ENCODE measurements around the gene CLDN10.

Gene CLDN10

GRCh38 chr13:95601906-95602305 lies 49.4 kb downstream of the CLDN10 start:
- Histone ChIP-seq H3K4me1 (ENCODE audit: control insufficient read depth in 1 of 2, insufficient read depth in 2 of 2, low read length in 2 of 2) (no peaks in the 10 kb centered on the region), H3K27me3 (ENCODE audit: low read depth, low read length) (no peaks in the 10 kb centered on the region), H3K27ac (ENCODE audit: low read length) (no peak overlapping the region), H3K36me3 (ENCODE audit: control insufficient read depth in 1 of 2, insufficient read depth in 2 of 2, low read length in 2 of 2) (peaks cover 0 to 9% of the 10 kb centered on the region in 2 donors), H3K4me3 (ENCODE audit: low read depth in 1 of 2, low read length in 2 of 2) (no peak overlapping the region), H3K9me3 (ENCODE audit: control insufficient read depth in 1 of 2, low read length in 2 of 2) (no peaks in the 10 kb centered on the region)

DNA sequence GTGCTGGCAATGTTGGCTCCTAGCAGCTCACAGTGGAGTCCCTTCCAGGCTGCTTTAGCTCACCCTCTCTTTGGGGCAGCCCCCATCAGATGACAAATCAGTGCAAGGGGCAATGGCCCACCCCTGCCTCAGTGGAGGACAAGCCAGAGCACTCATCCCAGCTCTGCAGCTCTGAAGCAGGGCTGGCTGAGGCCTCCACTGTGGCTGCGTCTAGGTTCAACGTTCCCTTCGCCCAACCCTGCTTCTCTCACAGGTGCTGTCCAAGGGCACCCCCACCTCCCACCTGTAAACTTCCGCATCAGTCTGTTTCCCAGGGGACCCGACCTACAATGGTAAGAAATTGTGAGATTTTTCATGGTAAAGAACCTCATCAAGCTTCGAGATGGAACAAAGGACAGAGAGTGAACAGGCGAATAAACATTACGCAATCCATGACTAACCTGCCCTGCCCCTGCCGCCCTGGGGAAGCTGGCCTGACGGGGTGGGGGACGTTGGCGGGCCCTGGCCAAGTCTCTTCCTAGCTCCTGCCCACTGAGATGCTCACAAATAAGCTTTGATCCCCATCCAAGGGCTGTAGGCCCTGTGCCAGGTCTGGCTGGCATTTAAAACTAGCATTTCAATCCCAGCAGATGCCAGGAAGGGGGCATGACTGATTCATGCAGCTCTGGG lies 51.5 kb downstream of the CLDN10 start:
- no peak overlapping the region for H3K27ac ChIP-seq (ENCODE audit: low read length)
- H3K4me3 ChIP-seq (ENCODE audit: low read depth in 1 of 2, low read length in 2 of 2), result no peak overlapping the region
- H3K36me3 ChIP-seq (ENCODE audit: control insufficient read depth in 1 of 2, insufficient read depth in 2 of 2, low read length in 2 of 2), result peaks cover 0 to 6% of the 10 kb centered on the region in 2 donors
- H3K9me3 ChIP-seq (ENCODE audit: control insufficient read depth in 1 of 2, low read length in 2 of 2), result no peaks in the 10 kb centered on the region
- H3K4me1 ChIP-seq (ENCODE audit: control insufficient read depth in 1 of 2, insufficient read depth in 2 of 2, low read length in 2 of 2), result no peaks in the 10 kb centered on the region
- H3K27me3 ChIP-seq (ENCODE audit: low read depth, low read length), result no peaks in the 10 kb centered on the region

- peaks cover 0 to 6% of the 10 kb centered on the region in 2 donors for H3K36me3 ChIP-seq (ENCODE audit: control insufficient read depth in 1 of 2, insufficient read depth in 2 of 2, low read length in 2 of 2)
- no peaks in the 10 kb centered on the region for H3K27me3 ChIP-seq (ENCODE audit: low read depth, low read length)
- H3K27ac ChIP-seq (ENCODE audit: low read length), result no peak overlapping the region
These were observed 52.0 kb downstream of the CLDN10 start for GRCh38 chr13:95604556-95604915.

DNA sequence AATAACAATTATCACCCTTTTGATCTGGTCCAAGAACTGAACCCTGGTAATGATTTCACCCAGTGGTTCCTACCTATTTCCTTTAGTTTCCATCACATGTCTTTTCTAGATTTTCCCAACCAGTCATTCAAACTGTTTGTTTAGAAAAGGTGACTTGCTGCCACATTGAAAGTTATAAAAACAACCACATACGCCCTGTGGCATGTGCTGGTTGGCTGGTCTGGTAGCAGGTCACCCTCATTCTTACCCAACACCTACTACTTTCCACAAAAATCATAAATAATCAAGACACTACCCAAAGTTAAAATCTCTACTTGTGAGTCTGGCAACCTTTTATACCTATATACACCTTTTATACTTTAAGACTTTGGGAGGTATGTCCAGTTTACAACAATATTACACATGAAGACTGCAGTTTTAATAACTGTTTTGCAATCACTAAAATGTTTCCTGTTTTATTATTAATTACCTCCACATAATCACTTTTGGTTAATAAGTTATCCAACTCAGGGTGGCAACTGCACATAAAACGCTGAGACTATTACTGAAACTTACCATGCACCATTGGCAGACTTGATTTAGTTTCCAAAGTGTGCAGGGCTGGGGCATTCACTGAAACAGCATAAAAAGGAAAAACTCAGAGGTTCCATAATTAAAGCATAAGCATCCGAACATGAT lies 53.1 kb downstream of the CLDN10 start:
- H3K9me3 ChIP-seq (ENCODE audit: control insufficient read depth in 1 of 2, low read length in 2 of 2), result no peaks in the 10 kb centered on the region
- no peaks in the 10 kb centered on the region for H3K27me3 ChIP-seq (ENCODE audit: low read depth, low read length)
- no peak overlapping the region for H3K27ac ChIP-seq (ENCODE audit: low read length)
- H3K4me1 ChIP-seq (ENCODE audit: control insufficient read depth in 1 of 2, insufficient read depth in 2 of 2, low read length in 2 of 2), result no peaks in the 10 kb centered on the region
- peaks cover 0 to under 1% of the 10 kb centered on the region in 2 donors for H3K36me3 ChIP-seq (ENCODE audit: control insufficient read depth in 1 of 2, insufficient read depth in 2 of 2, low read length in 2 of 2)
- H3K4me3 ChIP-seq (ENCODE audit: low read depth in 1 of 2, low read length in 2 of 2), result no peak overlapping the region

More at GRCh38 chr13:95604556-95604915, 52.0 kb downstream of the CLDN10 start:
- no peaks in the 10 kb centered on the region for H3K9me3 ChIP-seq (ENCODE audit: control insufficient read depth in 1 of 2, low read length in 2 of 2)
- H3K4me3 ChIP-seq (ENCODE audit: low read depth in 1 of 2, low read length in 2 of 2), result no peak overlapping the region
- H3K4me1 ChIP-seq (ENCODE audit: control insufficient read depth in 1 of 2, insufficient read depth in 2 of 2, low read length in 2 of 2), result no peaks in the 10 kb centered on the region

DNA sequence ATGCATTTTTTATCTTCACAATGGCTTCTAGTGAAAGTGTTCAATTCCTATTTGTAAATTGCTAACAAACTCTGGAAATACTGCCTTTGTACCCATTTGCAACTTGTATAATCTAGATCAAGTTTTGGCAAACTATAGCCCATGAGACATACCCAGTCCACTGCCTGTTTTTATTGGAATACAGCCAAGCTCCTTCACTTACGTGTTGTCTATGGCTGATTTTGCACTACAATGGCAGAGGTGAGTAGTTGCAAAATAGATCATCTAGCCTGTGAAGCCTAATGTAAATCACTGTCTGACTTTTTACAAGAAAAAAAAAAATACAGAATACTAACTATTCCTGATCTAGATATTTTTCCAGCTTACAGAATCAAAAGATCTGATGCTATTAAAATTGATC lies 54.8 kb downstream of the CLDN10 start:
- no peak overlapping the region for H3K4me3 ChIP-seq (ENCODE audit: low read depth in 1 of 2, low read length in 2 of 2)

DNA sequence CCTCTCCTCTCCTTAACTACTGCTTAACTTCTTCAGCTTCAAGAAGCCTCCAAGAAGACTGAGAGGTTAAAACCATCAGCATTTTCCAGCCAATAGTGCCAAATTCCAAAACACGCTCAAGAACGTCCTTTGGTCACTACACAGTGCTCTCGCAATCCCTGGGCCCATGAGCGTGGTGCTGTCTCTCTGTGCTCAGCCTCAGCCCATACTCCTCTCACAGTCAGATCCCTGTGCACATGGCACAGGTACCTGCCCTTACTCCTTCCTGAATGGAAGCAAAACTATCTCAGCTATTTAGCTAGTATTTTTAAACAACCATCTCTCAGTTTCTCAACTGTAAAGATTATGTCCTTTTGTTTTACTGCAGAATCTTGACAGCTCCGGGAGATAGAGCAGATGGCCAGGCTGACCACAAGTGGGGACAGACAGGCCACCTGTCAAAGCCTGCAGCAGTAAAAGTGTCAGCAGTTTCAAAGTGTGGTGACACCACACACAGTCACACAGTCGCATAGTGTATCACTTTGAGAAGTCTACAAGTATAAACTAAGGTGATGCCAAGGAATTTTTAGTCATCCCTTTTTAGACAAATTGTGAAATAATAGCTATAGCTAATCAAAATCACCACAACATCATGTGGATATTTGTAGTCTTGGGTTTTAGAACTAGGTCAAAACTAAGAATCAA lies 56.3 kb downstream of the CLDN10 start:
- H3K4me1 ChIP-seq (ENCODE audit: control insufficient read depth in 1 of 2, insufficient read depth in 2 of 2, low read length in 2 of 2), result no peaks in the 10 kb centered on the region
- H3K27me3 ChIP-seq (ENCODE audit: low read depth, low read length), result no peaks in the 10 kb centered on the region
- H3K36me3 ChIP-seq (ENCODE audit: control insufficient read depth in 1 of 2, insufficient read depth in 2 of 2, low read length in 2 of 2), result peaks cover 0 to 19% of the 10 kb centered on the region in 2 donors
- H3K9me3 ChIP-seq (ENCODE audit: control insufficient read depth in 1 of 2, low read length in 2 of 2), result no peaks in the 10 kb centered on the region
- no peak overlapping the region for H3K4me3 ChIP-seq (ENCODE audit: low read depth in 1 of 2, low read length in 2 of 2)
- H3K27ac ChIP-seq (ENCODE audit: low read length), result no peak overlapping the region

More for the DNA sequence above, 54.8 kb downstream of the CLDN10 start:
- Histone ChIP-seq H3K9me3 (ENCODE audit: control insufficient read depth in 1 of 2, low read length in 2 of 2) (no peaks in the 10 kb centered on the region), H3K27ac (ENCODE audit: low read length) (no peak overlapping the region), H3K27me3 (ENCODE audit: low read depth, low read length) (no peaks in the 10 kb centered on the region), H3K36me3 (ENCODE audit: control insufficient read depth in 1 of 2, insufficient read depth in 2 of 2, low read length in 2 of 2) (peaks cover 0 to 18% of the 10 kb centered on the region in 2 donors), H3K4me1 (ENCODE audit: control insufficient read depth in 1 of 2, insufficient read depth in 2 of 2, low read length in 2 of 2) (no peaks in the 10 kb centered on the region)

DNA sequence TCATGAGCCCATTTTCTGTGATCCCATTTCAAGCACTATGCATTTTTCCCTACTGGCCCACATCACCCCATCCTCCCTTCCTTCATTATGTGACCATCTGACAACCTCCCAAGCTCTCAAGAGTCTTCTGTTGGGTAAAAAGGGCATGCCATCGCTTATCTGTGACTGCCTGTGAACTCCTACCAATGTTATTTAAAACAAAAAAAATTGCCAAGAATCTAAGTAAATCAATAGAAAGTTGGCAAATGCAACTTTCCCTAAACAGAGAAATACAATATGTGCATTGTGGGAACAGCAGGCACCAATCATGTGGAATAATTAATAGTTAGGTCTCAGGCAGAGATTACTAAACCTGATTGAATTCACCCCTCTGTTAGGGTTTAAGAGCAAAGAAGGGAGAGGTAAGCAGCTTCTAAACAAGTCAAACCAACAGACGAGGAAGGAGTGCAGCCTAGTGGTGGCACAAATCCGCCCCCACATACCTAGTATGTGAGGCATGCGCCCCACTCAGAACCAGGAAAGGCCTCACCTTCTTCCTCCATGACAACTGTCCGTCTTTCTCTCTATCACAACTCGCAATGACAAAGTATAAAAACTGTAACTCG lies 62.2 kb downstream of the CLDN10 start:
- Histone ChIP-seq H3K4me1 (ENCODE audit: control insufficient read depth in 1 of 2, insufficient read depth in 2 of 2, low read length in 2 of 2) (no peaks in the 10 kb centered on the region), H3K36me3 (ENCODE audit: control insufficient read depth in 1 of 2, insufficient read depth in 2 of 2, low read length in 2 of 2) (peaks cover 0 to 41% of the 10 kb centered on the region in 2 donors), H3K27me3 (ENCODE audit: low read depth, low read length) (no peaks in the 10 kb centered on the region), H3K27ac (ENCODE audit: low read length) (no peak overlapping the region), H3K9me3 (ENCODE audit: control insufficient read depth in 1 of 2, low read length in 2 of 2) (no peaks in the 10 kb centered on the region), H3K4me3 (ENCODE audit: low read depth in 1 of 2, low read length in 2 of 2) (no peak overlapping the region)

DNA sequence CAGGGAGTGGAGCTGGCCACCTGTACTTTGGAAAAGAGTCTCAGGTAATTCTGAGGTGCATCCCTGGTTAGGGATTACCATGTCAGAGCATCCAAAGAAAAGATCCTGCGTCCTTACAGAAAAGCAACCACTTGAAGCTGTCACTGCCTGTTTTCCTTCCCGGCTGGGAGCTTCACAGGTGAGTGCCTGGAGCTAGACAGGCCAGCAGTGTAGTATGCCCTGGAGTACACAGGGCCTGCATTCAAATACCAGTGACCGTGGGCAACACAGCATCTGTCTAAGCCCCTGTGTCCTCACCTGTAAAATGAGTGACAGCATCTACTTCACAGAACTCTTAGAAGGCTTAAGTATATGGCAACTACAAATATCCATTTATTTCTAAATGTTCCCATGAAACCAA lies 63.0 kb downstream of the CLDN10 start:
- peaks cover 0 to 41% of the 10 kb centered on the region in 2 donors for H3K36me3 ChIP-seq (ENCODE audit: control insufficient read depth in 1 of 2, insufficient read depth in 2 of 2, low read length in 2 of 2)
- no peaks in the 10 kb centered on the region for H3K4me1 ChIP-seq (ENCODE audit: control insufficient read depth in 1 of 2, insufficient read depth in 2 of 2, low read length in 2 of 2)
- H3K27ac ChIP-seq (ENCODE audit: low read length), result no peak overlapping the region
- H3K27me3 ChIP-seq (ENCODE audit: low read depth, low read length), result no peaks in the 10 kb centered on the region
- H3K4me3 ChIP-seq (ENCODE audit: low read depth in 1 of 2, low read length in 2 of 2), result no peak overlapping the region
- H3K9me3 ChIP-seq (ENCODE audit: control insufficient read depth in 1 of 2, low read length in 2 of 2), result no peaks in the 10 kb centered on the region

DNA sequence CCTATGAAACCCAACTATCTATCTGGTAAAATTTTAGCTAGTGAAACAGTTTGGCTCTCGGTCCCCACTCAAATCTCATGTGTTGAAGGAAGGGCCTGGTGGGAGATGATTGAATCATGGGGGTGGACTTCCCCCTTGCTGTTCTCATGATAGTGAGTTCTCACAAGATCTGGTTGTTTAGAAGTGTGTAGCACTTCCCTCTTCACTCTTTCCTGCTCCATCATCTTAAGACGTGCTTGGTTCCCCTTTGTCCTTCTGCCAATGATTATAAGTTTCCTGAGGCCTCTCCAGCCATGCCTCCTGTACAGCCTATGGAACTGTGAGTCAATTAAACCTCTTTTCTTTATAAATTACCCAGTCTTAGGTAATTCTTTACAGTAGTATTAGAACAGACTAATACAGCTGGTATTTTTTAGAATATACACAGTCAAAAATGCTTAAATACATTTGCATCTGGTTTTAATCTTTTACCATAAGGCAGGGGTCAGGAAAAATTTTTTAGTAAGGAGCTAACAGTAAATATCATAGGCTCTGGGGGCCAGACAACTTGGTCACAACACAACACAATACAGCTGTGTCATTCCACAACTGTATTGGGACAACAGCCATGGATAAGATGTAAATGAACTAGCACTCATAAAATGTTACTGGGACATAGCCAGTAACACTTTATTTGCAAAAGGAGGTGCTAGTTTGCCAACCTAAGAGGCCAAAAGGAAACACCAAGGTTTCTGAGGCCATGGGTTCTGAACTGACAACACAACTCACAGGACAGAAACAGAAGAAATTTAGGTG lies 67.7 kb downstream of the CLDN10 start:
- H3K9me3 ChIP-seq (ENCODE audit: control insufficient read depth in 1 of 2, low read length in 2 of 2), result no peaks in the 10 kb centered on the region
- H3K4me3 ChIP-seq (ENCODE audit: low read depth in 1 of 2, low read length in 2 of 2), result no peak overlapping the region
- H3K27me3 ChIP-seq (ENCODE audit: low read depth, low read length), result no peaks in the 10 kb centered on the region
- peaks cover 0 to 31% of the 10 kb centered on the region in 2 donors for H3K36me3 ChIP-seq (ENCODE audit: control insufficient read depth in 1 of 2, insufficient read depth in 2 of 2, low read length in 2 of 2)
- H3K27ac ChIP-seq (ENCODE audit: low read length), result no peak overlapping the region
- H3K4me1 ChIP-seq (ENCODE audit: control insufficient read depth in 1 of 2, insufficient read depth in 2 of 2, low read length in 2 of 2), result no peaks in the 10 kb centered on the region

- no peaks in the 10 kb centered on the region for H3K27me3 ChIP-seq (ENCODE audit: low read depth, low read length)
- no peak overlapping the region for H3K4me3 ChIP-seq (ENCODE audit: low read depth in 1 of 2, low read length in 2 of 2)
- no peaks in the 10 kb centered on the region for H3K4me1 ChIP-seq (ENCODE audit: control insufficient read depth in 1 of 2, insufficient read depth in 2 of 2, low read length in 2 of 2)
- H3K27ac ChIP-seq (ENCODE audit: low read length), result no peak overlapping the region
- H3K36me3 ChIP-seq (ENCODE audit: control insufficient read depth in 1 of 2, insufficient read depth in 2 of 2, low read length in 2 of 2), result peaks cover 0 to 24% of the 10 kb centered on the region in 2 donors
- H3K9me3 ChIP-seq (ENCODE audit: control insufficient read depth in 1 of 2, low read length in 2 of 2), result no peaks in the 10 kb centered on the region
These were observed 68.4 kb downstream of the CLDN10 start for GRCh38 chr13:95620825-95621498.
